Ascending aorta (tissue), 2 donors: ENCODE results near the gene RPL14. TPM values are rescaled to one million over a fixed set of nuclear protein-coding genes. Genes with fewer than 3 reads are reported as not detected.

ENCODE experiments used
- DNase-seq, 2 donors: peaks; one replicate each; pipeline ENCODE4 v3.0.0-alpha.2; 2019; ENCODE audit warnings: low spot score in 2 of 2
- H3K27ac ChIP-seq, 2 donors: fragments of 200-600 bp; sonication (generic); one replicate each; pipeline ENCODE4 v1.5.1; 2016 to 2017; ENCODE audit warnings: mild to moderate bottlenecking in 1 of 2
- H3K27me3 ChIP-seq: fragments of 200-600 bp; sonication (generic); one replicate; pipeline ENCODE4 v1.5.1; 2017
- H3K36me3 ChIP-seq, 2 donors: fragments of 200-600 bp; sonication (generic); one replicate each; pipeline ENCODE4 v1.5.1; 2016
- H3K4me1 ChIP-seq, 2 donors: fragments of 200-600 bp; sonication (generic); one replicate each; pipeline ENCODE4 v1.5.1; 2016 to 2017; ENCODE audit warnings: mild to moderate bottlenecking in 1 of 2
- H3K4me3 ChIP-seq, 2 donors: fragments of 200-600 bp; sonication (generic); one replicate each; pipeline ENCODE4 v1.5.1; 2016 to 2017; ENCODE audit warnings: mild to moderate bottlenecking in 1 of 2
- H3K9me3 ChIP-seq, 2 donors: fragments of 200-600 bp; sonication (generic); one replicate each; pipeline ENCODE4 v1.5.1; 2016
- intact Hi-C: fragments of 100-400 bp; cut with DNase I; formaldehyde crosslinking; loops from one replicate; pipeline ENCODE4 v1.15.1; 2023
- total RNA-seq: library from RNA; depleted of rRNA; stranded (reverse); fragments of >200 nt; gene quantifications from one replicate; pipeline ENCODE4 v1.1.0, GENCODE V29; 2016
- TF ChIP-seq, protein P1 (sequence below), 3 experiments: fragments of 200-600 bp in 2 of 3; fragments of 450-650 bp in 1 of 3; sonication (generic) in 2 of 3; IDR thresholded peaks; one replicate each; pipeline ENCODE4 v1.5.1; 2016 to 2019; ENCODE audit warnings: antibody characterized with exemption in 3 of 3, mild to moderate bottlenecking in 1 of 3, moderate library complexity in 1 of 3

The RPL14 gene
- total RNA-seq, 1 donor from 2014 or later = 162 TPM

GRCh38 chr3:40497288-40497687, 40.1 kb downstream of the RPL14 start:
- TF ChIP-seq, protein P1, sequence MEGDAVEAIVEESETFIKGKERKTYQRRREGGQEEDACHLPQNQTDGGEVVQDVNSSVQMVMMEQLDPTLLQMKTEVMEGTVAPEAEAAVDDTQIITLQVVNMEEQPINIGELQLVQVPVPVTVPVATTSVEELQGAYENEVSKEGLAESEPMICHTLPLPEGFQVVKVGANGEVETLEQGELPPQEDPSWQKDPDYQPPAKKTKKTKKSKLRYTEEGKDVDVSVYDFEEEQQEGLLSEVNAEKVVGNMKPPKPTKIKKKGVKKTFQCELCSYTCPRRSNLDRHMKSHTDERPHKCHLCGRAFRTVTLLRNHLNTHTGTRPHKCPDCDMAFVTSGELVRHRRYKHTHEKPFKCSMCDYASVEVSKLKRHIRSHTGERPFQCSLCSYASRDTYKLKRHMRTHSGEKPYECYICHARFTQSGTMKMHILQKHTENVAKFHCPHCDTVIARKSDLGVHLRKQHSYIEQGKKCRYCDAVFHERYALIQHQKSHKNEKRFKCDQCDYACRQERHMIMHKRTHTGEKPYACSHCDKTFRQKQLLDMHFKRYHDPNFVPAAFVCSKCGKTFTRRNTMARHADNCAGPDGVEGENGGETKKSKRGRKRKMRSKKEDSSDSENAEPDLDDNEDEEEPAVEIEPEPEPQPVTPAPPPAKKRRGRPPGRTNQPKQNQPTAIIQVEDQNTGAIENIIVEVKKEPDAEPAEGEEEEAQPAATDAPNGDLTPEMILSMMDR (IDR thresholded peaks at IDR 0.05) = no peak
- no peak for DNase-seq
- Histone ChIP-seq H3K27me3 (no peaks in the 10 kb centered on the region), H3K27ac (no peak overlapping the region), H3K9me3 (no peaks in the 10 kb centered on the region), H3K4me3 (no peak overlapping the region), H3K4me1 (no peaks in the 10 kb centered on the region), H3K36me3 (no peaks in the 10 kb centered on the region)
- intact Hi-C loops = no loop called here

GRCh38 chr3:40499952-40500351, 42.8 kb downstream of the RPL14 start:
- H3K9me3 ChIP-seq = no peaks in the 10 kb centered on the region
- H3K36me3 ChIP-seq = no peaks in the 10 kb centered on the region
- intact Hi-C loops = loop anchor here (10.0 kb wide), 1 partner anchor 375 kb away; no protein-coding TSS in a partner anchor
- peaks cover 0 to 6% of the 10 kb centered on the region in 2 donors for H3K4me1 ChIP-seq
- DNase-seq = no peak
- TF ChIP-seq, protein P1 (IDR thresholded peaks at IDR 0.05) = no peak
- H3K4me3 ChIP-seq = no peak overlapping the region
- H3K27ac ChIP-seq = no peak overlapping the region
- H3K27me3 ChIP-seq = no peaks in the 10 kb centered on the region

GRCh38 chr3:40502034-40502433, 44.9 kb downstream of the RPL14 start:
- H3K4me1 ChIP-seq = peaks cover 5 to 10% of the 10 kb centered on the region in 2 donors
- intact Hi-C loops = loop anchor here (10.0 kb wide), 1 partner anchor 373 kb away; no protein-coding TSS in a partner anchor
- TF ChIP-seq, protein P1 (IDR thresholded peaks at IDR 0.05) = no peak
- no peaks in the 10 kb centered on the region for H3K27me3 ChIP-seq
- H3K36me3 ChIP-seq = no peaks in the 10 kb centered on the region
- no peak overlapping the region for H3K4me3 ChIP-seq
- no peaks in the 10 kb centered on the region for H3K9me3 ChIP-seq
- DNase-seq = no peak
- no peak overlapping the region for H3K27ac ChIP-seq

DNA sequence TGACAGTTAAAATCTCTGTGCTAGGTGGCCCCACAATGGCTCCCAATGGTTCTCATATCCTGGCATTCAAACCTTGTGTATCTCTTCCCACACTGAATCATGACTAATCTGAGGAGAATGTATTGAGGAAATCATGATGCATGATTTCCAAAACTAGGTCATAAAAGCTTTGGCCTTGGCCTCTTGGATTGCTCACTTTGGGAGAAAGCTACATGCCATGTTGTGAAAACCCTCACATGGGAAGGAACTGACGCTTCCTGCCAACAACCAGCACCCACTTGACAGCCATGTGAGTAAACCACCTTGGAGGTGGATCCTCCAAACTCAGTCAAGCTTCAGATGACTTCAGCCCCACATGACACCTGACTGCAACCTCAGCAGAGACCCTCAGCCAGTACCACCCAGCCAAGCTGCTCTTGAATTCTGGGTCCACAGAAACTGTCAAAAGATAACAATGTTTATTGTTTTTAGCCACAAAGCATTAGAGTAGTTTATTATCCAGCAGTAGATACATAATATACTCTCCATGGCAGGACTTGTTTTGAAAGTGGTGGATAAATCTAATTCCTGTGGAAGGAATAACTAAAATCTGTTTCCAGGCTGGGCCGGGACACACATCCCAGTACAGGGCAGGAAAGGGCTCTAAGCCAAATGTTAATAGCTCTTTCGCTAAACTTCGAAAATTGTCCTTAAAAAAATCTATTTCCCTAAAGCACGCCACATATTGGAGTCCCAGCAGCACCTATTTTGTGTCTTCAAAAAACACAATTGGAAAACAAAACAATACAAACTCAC, 47.7 kb downstream of the RPL14 start:
- Histone ChIP-seq H3K4me1 (peaks cover 5 to 10% of the 10 kb centered on the region in 2 donors), H3K9me3 (no peaks in the 10 kb centered on the region), H3K36me3 (peaks cover 0 to 3% of the 10 kb centered on the region in 2 donors), H3K27ac (peak overlapping the region; percentile 77 to 82), H3K4me3 (peak overlapping the region in 1 of 2 donors; percentile 69), H3K27me3 (no peaks in the 10 kb centered on the region)
- TF ChIP-seq, protein P1 (IDR thresholded peaks at IDR 0.05) = no peak
- peak in 1 of 2 donors; percentile 75 for DNase-seq
- intact Hi-C loops = loop anchor here (1.0 to 10.0 kb wide), 2 partner anchors 52 to 370 kb away; no protein-coding TSS in a partner anchor

DNA sequence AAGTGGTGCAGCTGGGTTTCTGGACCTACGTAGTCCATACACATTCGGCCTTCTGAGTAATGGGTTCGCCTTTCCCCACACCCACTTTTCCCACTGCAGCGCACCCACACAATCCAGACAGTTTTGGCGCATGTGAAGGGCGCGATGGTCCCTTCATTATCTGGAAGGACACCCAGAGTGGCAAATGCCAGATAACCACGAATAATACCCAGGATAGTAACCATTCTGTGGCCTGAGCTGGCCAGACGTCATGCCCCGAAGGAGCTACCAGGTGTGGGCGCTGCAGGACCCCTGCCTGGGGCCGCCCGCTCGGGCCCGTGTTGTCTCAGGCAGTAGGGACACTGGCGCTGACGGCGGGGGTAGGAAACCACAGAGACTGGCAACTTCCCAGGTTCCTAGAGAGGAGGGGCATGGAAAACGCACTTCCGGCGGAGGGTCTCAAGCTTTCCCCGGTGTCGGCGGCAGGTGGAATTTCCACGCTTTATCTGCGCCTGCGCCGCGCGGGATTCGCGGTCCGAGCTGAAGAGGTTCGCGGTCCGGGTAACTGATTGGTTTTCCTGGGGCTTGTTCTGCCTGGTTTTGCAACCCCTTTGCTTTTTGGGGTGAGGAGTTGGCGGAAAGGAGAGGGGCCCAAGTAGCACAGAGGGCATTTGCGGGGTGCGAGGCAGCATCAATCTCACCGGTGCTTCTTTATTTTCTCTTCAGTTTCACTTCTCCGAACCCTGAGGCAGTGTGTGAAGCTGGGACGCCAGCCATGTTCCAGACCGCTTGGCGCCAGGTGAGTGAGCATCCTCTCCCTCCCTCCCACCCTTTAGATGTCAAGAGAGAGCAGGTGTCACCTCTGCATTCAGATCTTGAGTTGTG, 48.7 kb downstream of the RPL14 start, which contains the start of gene ZNF620:
ZNF620 (plus strand) TSS at position 441 of the 864 bp plus-strand sequence; CDS start at position 755, 314 bp downstream.
- TF ChIP-seq, protein P1 (IDR thresholded peaks at IDR 0.05) = peak in 2 of 3 experiments; percentile 18 to 40
- DNase-seq = peak; percentile 12 to 90
- peaks cover 0 to 11% of the 10 kb centered on the region in 2 donors for H3K36me3 ChIP-seq
- no peaks in the 10 kb centered on the region for H3K27me3 ChIP-seq
- no peaks in the 10 kb centered on the region for H3K9me3 ChIP-seq
- H3K4me1 ChIP-seq = peaks cover 5 to 10% of the 10 kb centered on the region in 2 donors
- intact Hi-C loops = loop anchor here (1.0 to 10.0 kb wide), 5 partner anchors 18 to 369 kb away; partner anchors contain the start of genes EIF1B, ZNF619 and ZNF621
- H3K27ac ChIP-seq = peak within 1 kb of the TSS; percentile 77 to 82
- H3K4me3 ChIP-seq = peak within 1 kb of the TSS; percentile 52 to 69
